Activated CD8-positive, alpha-beta T cell treated with anti-CD3 and anti-CD28 coated beads, Interleukin-2, amount 10 ng/mL, durations not matched to agents 7 days and 5 days (primary cell): ENCODE results near the gene FAM200B. TPM values are rescaled to one million over a fixed set of nuclear protein-coding genes. Genes with fewer than 3 reads are reported as not detected.

Experiments used
- ATAC-seq: fragments of 150-1000 bp; cut with Tn5 transposase; one replicate; pipeline ENCODE4 v1.10.0; 2021; ENCODE audit warnings: moderate library complexity
- CTCF ChIA-PET: fragments of 350-600 bp; sonication (Branson Sonifier 250); formaldehyde crosslinking; loops from one replicate; lab custom pipeline; 2021; ENCODE audit warnings: antibody characterized with exemption; lab: Charles Lee
- POLR2A ChIA-PET: fragments of 350-600 bp; sonication (Branson Sonifier 250); formaldehyde crosslinking; loops from one replicate; lab custom pipeline; 2021; ENCODE audit warnings: antibody characterized with exemption; lab: Charles Lee
- DNase-seq: peaks from one replicate; pipeline ENCODE4 v3.0.0-alpha.2; 2020
- H3K27ac Mint-ChIP-seq: one replicate; pipeline ENCODE4 v1.8.0; 2021; ENCODE audit warnings: mild to moderate bottlenecking, mixed read lengths
- H3K27me3 Mint-ChIP-seq: one replicate; pipeline ENCODE4 v1.8.0; 2021; ENCODE audit warnings: low read depth, mixed read lengths
- H3K36me3 Mint-ChIP-seq: one replicate; pipeline ENCODE4 v1.8.0; 2021; ENCODE audit warnings: low read depth, mixed read lengths
- H3K4me1 Mint-ChIP-seq: one replicate; pipeline ENCODE4 v1.8.0; 2021; ENCODE audit warnings: low read depth, mixed read lengths
- H3K4me3 Mint-ChIP-seq: one replicate; pipeline ENCODE4 v1.8.0; 2021; ENCODE audit warnings: mild to moderate bottlenecking, mixed read lengths
- H3K9me3 Mint-ChIP-seq: one replicate; pipeline ENCODE4 v1.8.0; 2022; ENCODE audit warnings: mixed read lengths; ENCODE audit not compliant: insufficient read depth
- total RNA-seq, 2 experiments: library from RNA; stranded (reverse); gene quantifications; one replicate each; pipeline ENCODE4 v1.2.3, GENCODE V29; 2021

FAM200B gene
- total RNA-seq, 2 experiments from 2014 or later: 15.8 to 17.2 TPM

DNA sequence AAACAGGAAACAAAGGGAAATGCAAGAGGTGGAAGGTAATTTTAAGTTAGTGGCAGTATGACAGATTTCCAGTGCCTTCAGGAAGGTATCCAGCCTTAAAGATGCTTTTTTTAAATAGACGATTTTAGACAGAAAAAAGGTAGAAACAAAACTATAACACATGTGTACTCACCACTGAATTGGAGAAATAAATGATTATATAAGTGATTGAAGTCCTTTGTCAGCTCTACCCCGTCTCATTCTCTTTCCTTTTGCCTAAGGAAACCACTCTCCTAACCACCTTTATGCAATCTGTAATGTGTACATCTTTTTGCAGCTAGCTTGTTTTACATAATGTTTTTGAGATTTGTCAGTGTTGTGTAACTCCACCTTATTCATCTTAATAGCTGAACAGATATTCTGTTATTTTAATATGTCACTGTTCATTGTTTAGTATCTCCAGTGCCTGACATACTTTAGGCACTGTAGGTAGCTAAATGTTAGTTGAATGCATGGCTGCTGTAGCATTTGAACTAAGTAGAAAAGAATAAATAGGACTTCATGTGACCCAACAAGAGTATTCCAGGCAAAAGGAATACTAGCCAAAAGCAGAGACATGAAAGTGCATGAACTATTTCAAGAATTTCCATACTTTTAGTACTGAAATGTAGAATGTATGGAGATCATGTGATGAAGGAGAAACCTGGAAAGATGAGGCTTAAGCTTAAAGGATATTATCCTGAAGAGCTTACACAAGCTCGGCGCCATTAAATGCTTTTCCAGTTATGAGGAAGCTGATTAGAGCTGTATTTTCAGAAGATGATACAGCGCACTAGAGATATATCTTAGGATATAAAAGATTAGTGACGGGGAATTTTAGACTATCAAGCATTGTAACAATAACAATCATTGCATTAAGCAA is 865 bp downstream of the FAM200B start:
- peak overlapping the region; percentile 99 for H3K4me3 Mint-ChIP-seq
- no peaks in the 10 kb centered on the region for H3K27me3 Mint-ChIP-seq
- CTCF ChIA-PET: interaction anchor here (1.0 to 2.0 kb wide), 8 partner anchors 10 to 319 kb away, joined by 3 to 9 read pairs (median 4); no protein-coding TSS in a partner anchor
- DNase-seq (no peak), ATAC-seq (no peak)
- H3K4me1 Mint-ChIP-seq: peaks cover 33% of the 10 kb centered on the region
- peaks cover 45% of the 10 kb centered on the region for H3K36me3 Mint-ChIP-seq
- no peaks in the 10 kb centered on the region for H3K9me3 Mint-ChIP-seq
- POLR2A ChIA-PET: interaction anchor here (0.7 to 3.1 kb wide), 8 partner anchors 27 to 680 kb away, joined by 3 to 13 read pairs (median 4); partner anchors contain the start of genes CPEB2 and FBXL5
- H3K27ac Mint-ChIP-seq: peak overlapping the region; percentile 97

DNA sequence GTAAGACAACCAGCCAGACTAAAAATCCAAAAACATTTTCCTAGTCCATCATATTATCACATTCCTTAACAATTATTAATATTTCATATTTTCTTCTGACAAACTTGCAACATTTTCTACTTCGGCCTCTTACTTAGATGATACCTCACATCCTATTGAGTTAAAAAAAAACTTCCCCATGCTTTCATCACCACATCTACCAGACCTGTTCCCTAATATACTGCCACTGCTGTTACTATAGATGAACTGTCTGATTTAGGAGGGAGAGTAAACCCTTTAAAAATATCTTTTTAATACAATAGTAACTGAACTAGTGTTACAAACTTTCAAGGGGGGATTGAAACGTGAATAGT is 1.5 kb downstream of the FAM200B start:
- no peaks in the 10 kb centered on the region for H3K9me3 Mint-ChIP-seq
- no peaks in the 10 kb centered on the region for H3K27me3 Mint-ChIP-seq
- POLR2A ChIA-PET: interaction anchor here (0.7 to 1.8 kb wide), 3 partner anchors 29 to 135 kb away, joined by 3 to 10 read pairs (median 3); no protein-coding TSS in a partner anchor
- peaks cover 43% of the 10 kb centered on the region for H3K36me3 Mint-ChIP-seq
- H3K4me1 Mint-ChIP-seq: peaks cover 29% of the 10 kb centered on the region
- CTCF ChIA-PET: interaction anchor here (1.3 to 1.8 kb wide), 3 partner anchors 30 to 74 kb away, joined by 4 to 9 read pairs (median 4); no protein-coding TSS in a partner anchor
- peak overlapping the region; percentile 0 for H3K4me3 Mint-ChIP-seq
- ATAC-seq (no peak), DNase-seq (no peak)
- H3K27ac Mint-ChIP-seq: no peak overlapping the region

DNA sequence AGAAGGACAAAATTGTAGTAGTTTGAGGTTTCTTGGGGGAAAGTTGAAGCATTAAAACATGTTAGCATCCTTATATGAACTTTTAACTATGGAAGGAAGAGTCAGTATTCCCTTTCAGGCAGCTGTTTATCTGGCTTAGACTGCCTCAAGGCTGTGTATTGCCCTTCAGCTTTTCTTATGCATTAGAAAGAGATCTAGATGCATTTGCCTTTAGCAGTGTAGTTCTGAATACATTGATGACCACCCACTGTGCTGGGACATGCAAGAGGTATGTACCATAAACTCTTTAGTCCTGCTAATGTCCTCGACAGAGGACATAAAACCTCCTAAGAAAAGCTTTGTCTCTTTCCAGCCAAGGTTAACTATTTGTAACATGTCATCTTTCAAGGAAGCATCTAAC is 2.9 kb downstream of the FAM200B start:
- no peak for DNase-seq
- ChIA-PET CTCF (interaction anchor here (1.0 to 1.5 kb wide), 2 partner anchors 10 to 121 kb away, joined by 3 to 4 read pairs; no protein-coding TSS in a partner anchor), POLR2A (no interaction called here)
- Mint-ChIP-seq H3K9me3 (no peaks in the 10 kb centered on the region), H3K27ac (no peak overlapping the region), H3K4me1 (peaks cover 23% of the 10 kb centered on the region), H3K27me3 (no peaks in the 10 kb centered on the region), H3K4me3 (no peak overlapping the region), H3K36me3 (peaks cover 43% of the 10 kb centered on the region)
- ATAC-seq: no peak

DNA sequence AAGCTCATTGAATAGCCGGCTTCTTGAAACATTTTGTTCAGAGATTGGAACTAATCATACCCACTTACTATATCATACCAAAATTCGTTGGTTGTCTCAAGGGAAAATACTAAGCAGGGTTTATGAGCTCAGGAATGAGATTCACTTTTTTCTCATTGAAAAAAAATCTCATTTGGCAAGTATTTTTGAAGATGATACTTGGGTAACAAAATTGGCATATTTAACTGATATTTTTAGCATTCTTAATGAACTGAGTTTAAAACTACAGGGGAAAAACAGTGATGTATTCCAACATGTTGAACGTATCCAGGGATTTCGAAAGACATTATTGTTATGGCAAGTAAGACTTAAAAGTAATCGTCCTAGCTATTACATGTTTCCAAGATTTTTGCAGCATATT is 6.4 kb downstream of the FAM200B start:
- peaks cover 30% of the 10 kb centered on the region for H3K36me3 Mint-ChIP-seq
- no peaks in the 10 kb centered on the region for H3K27me3 Mint-ChIP-seq
- H3K4me1 Mint-ChIP-seq: peaks cover 7% of the 10 kb centered on the region
- ATAC-seq (no peak), DNase-seq (no peak)
- ChIA-PET CTCF (interaction anchor here (0.9 kb wide), 1 partner anchor 194 kb away, joined by 4 read pairs; no protein-coding TSS in a partner anchor), POLR2A (no interaction called here)
- H3K9me3 Mint-ChIP-seq: no peaks in the 10 kb centered on the region
- H3K4me3 Mint-ChIP-seq: no peak overlapping the region
- no peak overlapping the region for H3K27ac Mint-ChIP-seq

DNA sequence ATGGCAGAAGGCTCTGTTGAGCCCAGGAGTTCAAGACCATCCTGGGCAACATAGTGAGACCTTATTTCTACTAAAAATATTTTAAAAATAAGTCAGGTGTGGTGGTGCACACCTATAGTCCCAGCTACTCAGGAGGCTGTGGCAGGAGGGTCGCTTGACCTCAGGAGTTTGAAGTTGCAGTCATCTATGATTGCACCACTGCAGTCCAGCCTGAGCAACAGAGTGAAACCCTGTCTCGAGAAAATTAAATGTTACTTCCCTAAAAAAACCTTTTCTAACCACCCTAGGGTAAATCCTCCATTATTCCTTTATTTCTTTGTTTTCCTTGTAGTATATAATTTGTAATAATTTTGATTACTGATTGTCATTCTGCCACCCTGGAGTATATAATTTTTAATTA is 7.9 kb downstream of the FAM200B start:
- CTCF ChIA-PET: no interaction called here
- no peak for ATAC-seq
- Mint-ChIP-seq H3K9me3 (no peaks in the 10 kb centered on the region), H3K27ac (no peak overlapping the region), H3K4me1 (no peaks in the 10 kb centered on the region), H3K4me3 (no peak overlapping the region), H3K27me3 (peaks cover 2% of the 10 kb centered on the region), H3K36me3 (peaks cover 27% of the 10 kb centered on the region)
- no peak for DNase-seq
- POLR2A ChIA-PET: no interaction called here

DNA sequence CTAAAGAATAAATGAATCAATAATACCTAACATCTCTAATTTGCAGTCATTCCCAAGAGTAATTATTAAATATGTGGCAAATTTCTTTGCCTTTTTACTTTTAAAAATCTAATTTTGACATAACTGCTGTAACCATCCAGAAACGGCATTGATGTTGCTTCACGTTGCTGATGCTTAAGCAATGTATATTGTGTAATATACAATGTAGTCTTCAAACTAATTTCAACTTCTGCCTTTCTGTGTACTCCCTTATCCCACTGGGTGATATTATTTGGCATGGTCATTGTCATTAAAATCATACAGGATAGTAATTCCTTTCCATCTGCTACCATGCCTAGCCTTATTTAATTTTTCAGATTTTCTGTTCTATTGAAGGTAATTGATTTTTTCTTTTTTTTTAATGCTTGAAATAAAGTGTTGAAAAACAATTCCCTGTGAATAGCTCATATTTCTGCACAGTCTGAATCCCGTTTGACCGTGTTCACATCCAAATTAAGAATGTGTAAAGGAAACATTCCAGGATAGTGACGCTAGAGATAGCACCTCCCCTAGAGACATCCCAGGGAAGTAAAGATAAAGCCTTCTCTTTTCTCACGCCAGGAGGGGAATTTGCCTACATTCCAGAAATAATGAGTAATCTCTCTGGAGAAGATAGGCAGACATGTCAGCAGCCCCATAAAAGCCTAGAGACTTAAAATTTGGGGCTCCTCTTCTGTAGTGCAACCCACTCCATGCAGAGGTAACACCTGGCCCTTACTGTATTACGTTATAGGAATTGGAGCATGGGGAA is 8.6 kb downstream of the FAM200B start:
- H3K4me1 Mint-ChIP-seq: no peaks in the 10 kb centered on the region
- ChIA-PET CTCF (no interaction called here), POLR2A (no interaction called here)
- peaks cover 2% of the 10 kb centered on the region for H3K27me3 Mint-ChIP-seq
- H3K4me3 Mint-ChIP-seq: no peak overlapping the region
- H3K27ac Mint-ChIP-seq: no peak overlapping the region
- DNase-seq (no peak), ATAC-seq (no peak)
- H3K36me3 Mint-ChIP-seq: peaks cover 22% of the 10 kb centered on the region
- no peaks in the 10 kb centered on the region for H3K9me3 Mint-ChIP-seq

DNA sequence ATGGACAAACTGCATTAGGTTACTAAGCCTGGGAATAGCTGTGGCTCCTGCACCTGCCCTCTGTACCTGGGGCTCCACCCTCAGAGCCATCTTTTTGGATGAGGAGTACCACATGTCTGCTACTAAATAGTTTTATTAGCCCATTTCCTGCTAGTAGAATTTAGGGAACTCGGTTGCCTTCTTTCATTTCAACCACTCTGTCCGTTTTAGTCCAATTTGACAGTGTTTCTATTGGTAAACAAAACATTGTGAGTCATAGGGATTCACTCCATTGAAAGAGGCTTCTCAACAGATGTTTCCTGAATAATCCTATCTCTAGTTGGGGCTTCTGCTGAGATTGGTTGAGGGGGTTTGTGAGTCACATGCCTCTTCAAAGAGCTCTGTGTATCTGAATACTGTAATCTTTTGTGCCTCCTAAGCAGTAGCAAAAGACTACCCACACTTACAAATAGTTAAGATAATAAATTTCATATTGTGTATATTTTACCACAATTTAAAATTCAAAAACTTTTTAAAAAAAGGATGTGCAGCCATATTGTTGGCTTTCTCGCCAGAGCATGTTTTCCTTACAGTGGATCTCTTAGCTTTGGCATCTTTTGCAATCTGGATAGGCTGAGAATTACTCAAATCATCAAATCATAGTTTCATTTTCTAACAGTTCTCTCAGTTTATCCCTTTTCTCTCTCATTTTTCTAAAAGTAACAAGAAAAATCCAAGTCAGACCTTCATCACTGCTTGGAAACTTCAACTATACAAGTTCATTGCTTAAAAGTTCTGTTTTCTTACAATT is 9.9 kb downstream of the FAM200B start:
- Mint-ChIP-seq H3K27ac (no peak overlapping the region), H3K4me1 (no peaks in the 10 kb centered on the region), H3K36me3 (peaks cover 12% of the 10 kb centered on the region), H3K4me3 (no peak overlapping the region), H3K27me3 (peaks cover 2% of the 10 kb centered on the region), H3K9me3 (no peaks in the 10 kb centered on the region)
- DNase-seq: no peak
- ChIA-PET POLR2A (no interaction called here), CTCF (interaction anchor here (1.7 kb wide), 1 partner anchor 9 kb away, joined by 7 read pairs; the partner anchor contains the start of gene FAM200B)
- ATAC-seq: no peak

DNA sequence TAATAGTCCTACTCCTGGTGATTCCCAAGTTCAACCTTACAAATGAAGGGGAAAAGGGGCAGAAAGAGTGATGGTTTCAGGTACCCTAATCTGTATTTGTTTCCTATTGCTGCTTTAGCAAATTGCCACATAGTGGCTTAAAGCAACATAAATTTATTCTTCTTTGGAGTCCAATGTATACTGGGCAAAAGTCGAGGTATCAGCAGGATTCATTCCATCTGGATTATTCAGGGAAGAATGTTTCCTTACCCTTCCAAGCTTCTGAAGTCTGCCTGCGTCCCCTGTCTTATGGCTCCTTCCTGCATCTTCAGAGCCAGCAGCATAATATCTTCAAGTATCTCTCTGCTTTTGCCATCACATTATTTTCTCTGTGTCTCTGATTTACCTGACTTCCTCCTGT is 11.0 kb downstream of the FAM200B start:
- peaks cover 3% of the 10 kb centered on the region for H3K36me3 Mint-ChIP-seq
- ATAC-seq (no peak), DNase-seq (no peak)
- CTCF ChIA-PET: interaction anchor here (1.7 kb wide), 1 partner anchor 11 kb away, joined by 7 read pairs; the partner anchor contains the start of gene FAM200B
- no peaks in the 10 kb centered on the region for H3K9me3 Mint-ChIP-seq
- POLR2A ChIA-PET: no interaction called here
- no peak overlapping the region for H3K27ac Mint-ChIP-seq
- H3K4me1 Mint-ChIP-seq: peaks cover 6% of the 10 kb centered on the region
- peaks cover 5% of the 10 kb centered on the region for H3K27me3 Mint-ChIP-seq
- H3K4me3 Mint-ChIP-seq: no peak overlapping the region

DNA sequence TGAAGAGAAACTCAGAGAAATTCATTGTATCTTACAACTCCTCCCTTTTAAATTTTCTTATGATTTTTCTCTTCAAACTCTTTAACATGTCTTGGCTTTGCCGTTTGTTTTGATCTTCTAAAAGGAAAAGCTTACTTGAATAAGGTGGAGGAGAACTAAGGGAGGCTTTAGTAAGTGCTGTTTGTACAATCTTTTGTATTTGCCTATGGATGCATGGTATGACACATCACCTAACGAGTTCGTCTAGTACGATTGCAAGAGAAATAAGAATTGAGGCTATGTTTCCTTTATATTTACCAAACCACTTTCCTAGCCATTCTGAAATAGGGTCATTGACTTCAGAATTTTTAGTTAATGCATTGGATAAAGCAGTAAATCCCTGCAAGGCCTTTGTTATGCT is 12.8 kb downstream of the FAM200B start:
- Mint-ChIP-seq H3K4me3 (no peak overlapping the region), H3K36me3 (no peaks in the 10 kb centered on the region), H3K27ac (no peak overlapping the region), H3K27me3 (peaks cover 13% of the 10 kb centered on the region), H3K9me3 (no peaks in the 10 kb centered on the region), H3K4me1 (peaks cover 6% of the 10 kb centered on the region)
- no peak for ATAC-seq
- ChIA-PET POLR2A (no interaction called here), CTCF (interaction anchor here (1.7 kb wide), 1 partner anchor 10 kb away, joined by 4 read pairs; no protein-coding TSS in a partner anchor)
- no peak for DNase-seq

DNA sequence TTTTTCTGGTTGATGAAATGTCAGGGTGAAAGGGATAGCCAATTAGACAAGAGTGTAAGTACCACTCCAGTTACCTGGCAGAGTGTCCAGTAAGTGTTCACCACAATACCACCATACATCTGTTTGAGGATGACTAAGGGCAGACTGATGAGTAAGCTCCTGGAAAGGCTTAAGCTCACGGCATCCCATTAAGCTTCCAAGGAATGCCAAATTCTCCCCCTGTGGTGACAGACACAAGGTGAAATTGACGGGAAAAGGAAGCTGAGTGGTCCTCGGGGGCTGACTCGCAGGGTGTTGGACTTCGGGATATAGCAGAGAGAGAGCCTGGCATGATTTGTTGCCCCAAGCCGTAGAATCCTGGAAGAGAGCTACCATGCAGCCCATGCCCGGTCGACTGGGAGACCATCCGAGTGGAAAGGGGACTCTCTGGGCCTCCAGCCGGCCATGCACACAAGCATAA is 13.6 kb downstream of the FAM200B start:
- Mint-ChIP-seq H3K4me3 (no peak overlapping the region), H3K9me3 (no peaks in the 10 kb centered on the region), H3K36me3 (no peaks in the 10 kb centered on the region), H3K27me3 (peaks cover 20% of the 10 kb centered on the region), H3K4me1 (peaks cover 6% of the 10 kb centered on the region), H3K27ac (no peak overlapping the region)
- ChIA-PET CTCF (no interaction called here), POLR2A (no interaction called here)
- ATAC-seq: no peak
- DNase-seq: no peak

DNA sequence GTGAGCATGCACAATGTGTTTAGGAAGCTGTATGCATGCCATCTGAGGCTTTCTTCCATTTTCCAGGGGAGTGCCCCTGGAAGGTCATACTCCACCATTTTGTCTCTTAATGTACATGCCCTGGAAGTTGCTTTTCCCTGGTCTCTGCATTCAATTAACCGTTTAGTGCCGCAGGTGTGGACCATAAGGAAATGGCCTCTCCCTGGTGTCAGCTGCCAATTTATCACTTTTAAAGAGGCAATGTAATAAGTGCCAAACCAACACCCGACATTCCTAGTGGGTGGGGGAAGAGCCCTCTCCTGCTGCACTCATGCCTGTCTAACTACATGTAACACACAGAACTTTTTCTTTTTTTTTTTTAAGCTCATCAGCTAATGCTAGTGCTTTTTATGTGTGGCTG is 14.1 kb downstream of the FAM200B start:
- DNase-seq (no peak), ATAC-seq (no peak)
- H3K27me3 Mint-ChIP-seq: peaks cover 20% of the 10 kb centered on the region
- H3K4me1 Mint-ChIP-seq: peaks cover 6% of the 10 kb centered on the region
- ChIA-PET POLR2A (no interaction called here), CTCF (no interaction called here)
- H3K36me3 Mint-ChIP-seq: no peaks in the 10 kb centered on the region
- H3K9me3 Mint-ChIP-seq: no peaks in the 10 kb centered on the region
- H3K4me3 Mint-ChIP-seq: no peak overlapping the region
- H3K27ac Mint-ChIP-seq: no peak overlapping the region
